Measurements from ENCODE around the gene ICE1.

DNA sequence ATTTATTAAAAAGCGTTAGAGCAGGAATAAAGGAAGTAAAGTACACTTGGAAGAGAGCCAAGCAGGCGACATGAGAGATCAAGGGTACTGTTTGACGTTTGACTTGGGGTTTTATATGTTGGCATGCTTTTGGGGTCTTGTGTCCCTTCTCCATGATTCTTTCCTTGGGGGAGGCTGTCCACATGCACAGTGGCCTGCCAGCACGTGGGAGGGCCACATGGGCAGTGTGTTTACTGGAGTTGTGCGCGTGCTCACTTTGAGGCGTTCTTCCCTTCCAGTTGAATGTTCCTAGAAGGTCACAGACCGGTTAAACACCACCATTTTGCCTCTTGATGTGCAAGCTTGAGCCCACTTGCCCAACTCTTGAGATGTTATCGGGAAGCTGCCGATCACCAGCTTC lies 49.5 kb upstream of the ICE1 start:
- TF ChIP-seq EZH2 (IDR thresholded peaks at IDR 0.05), result no peak
- TF ChIP-seq POLR2AphosphoS5 (IDR thresholded peaks at IDR 0.05; ENCODE audit: borderline replicate concordance, low read depth, low read length), result no peak

Measured in SK-N-MC (cell line).